H9 (cell line): ENCODE measurements around the gene ASCC2. TPM values are rescaled to one million over a fixed set of nuclear protein-coding genes. Genes with fewer than 3 reads are reported as not detected.

ENCODE experiments used
- DNase-seq: peaks from one replicate; pipeline ENCODE4 v3.0.0-alpha.2; 2017
- H2AFZ ChIP-seq: one replicate; pipeline ENCODE4 v1.6.1; 2013; ENCODE audit warnings: mild to moderate bottlenecking, low read length, control low read depth, moderate library complexity
- H2AK5ac ChIP-seq: 2 replicates; pipeline ENCODE4 v1.6.1; 2013; ENCODE audit warnings: low read length, control low read depth, mixed read lengths; ENCODE audit not compliant: insufficient read length
- H2BK120ac ChIP-seq: one replicate; pipeline ENCODE4 v1.6.1; 2013; ENCODE audit warnings: low read depth, mild to moderate bottlenecking, low read length, control low read depth, inconsistent platforms; ENCODE audit not compliant: poor library complexity, severe bottlenecking
- H2BK12ac ChIP-seq: 2 replicates; pipeline ENCODE4 v1.6.1; 2013; ENCODE audit warnings: low read length, control low read depth, mixed read lengths, low read depth; ENCODE audit not compliant: insufficient read length
- H2BK15ac ChIP-seq: 2 replicates; pipeline ENCODE4 v1.6.1; 2013; ENCODE audit warnings: low read depth, low read length, control low read depth
- H2BK20ac ChIP-seq: one replicate; pipeline ENCODE4 v1.6.1; 2013; ENCODE audit warnings: low read depth, mild to moderate bottlenecking, low read length, control low read depth, inconsistent platforms; ENCODE audit not compliant: poor library complexity, severe bottlenecking
- H2BK5ac ChIP-seq: 2 replicates; pipeline ENCODE4 v1.6.1; 2013; ENCODE audit warnings: low read length, control low read depth, mixed read lengths; ENCODE audit not compliant: insufficient read length
- H3K14ac ChIP-seq: 2 replicates; pipeline ENCODE4 v1.6.1; 2013; ENCODE audit warnings: low read length, control low read depth; ENCODE audit not compliant: insufficient read depth
- H3K18ac ChIP-seq: 2 replicates; pipeline ENCODE4 v1.6.1; 2013; ENCODE audit warnings: low read depth, mild to moderate bottlenecking, mixed read lengths, low read length, control low read depth; ENCODE audit not compliant: insufficient read length
- H3K23ac ChIP-seq: 2 replicates; pipeline ENCODE4 v1.6.1; 2013; ENCODE audit warnings: low read length, control low read depth, mixed read lengths, low read depth; ENCODE audit not compliant: insufficient read length
- H3K23me2 ChIP-seq: 2 replicates; pipeline ENCODE4 v1.6.1; 2013; ENCODE audit warnings: low read depth, mild to moderate bottlenecking, mixed read lengths, low read length, control low read depth; ENCODE audit not compliant: insufficient read length, poor library complexity, severe bottlenecking
- H3K27ac ChIP-seq: 2 replicates; pipeline ENCODE4 v1.5.1; 2013; ENCODE audit warnings: low read length, control low read depth, mixed read lengths, low read depth; ENCODE audit not compliant: insufficient read length
- H3K27me3 ChIP-seq: 2 replicates; pipeline ENCODE4 v1.6.1; 2013; ENCODE audit warnings: low read length, control low read depth, inconsistent platforms; ENCODE audit not compliant: insufficient read depth
- H3K4ac ChIP-seq: 2 replicates; pipeline ENCODE4 v1.6.1; 2013; ENCODE audit warnings: low read depth, mild to moderate bottlenecking, control low read depth, inconsistent platforms, low read length, moderate library complexity
- H3K4me1 ChIP-seq: 2 replicates; pipeline ENCODE4 v1.6.1; 2013; ENCODE audit warnings: low read length, control low read depth, inconsistent platforms; ENCODE audit not compliant: insufficient read depth
- H3K4me2 ChIP-seq: 2 replicates; pipeline ENCODE4 v1.6.1; 2013; ENCODE audit warnings: low read length, control low read depth, mixed read lengths; ENCODE audit not compliant: insufficient read length, insufficient read depth
- H3K56ac ChIP-seq: 2 replicates; pipeline ENCODE4 v1.6.1; 2013; ENCODE audit warnings: low read depth, mild to moderate bottlenecking, mixed read lengths, low read length, control low read depth; ENCODE audit not compliant: insufficient read length
- H3K79me1 ChIP-seq: 2 replicates; pipeline ENCODE4 v1.6.1; 2013; ENCODE audit warnings: low read depth, mild to moderate bottlenecking, moderate library complexity, low read length, control low read depth, inconsistent platforms; ENCODE audit not compliant: insufficient read depth, poor library complexity, severe bottlenecking
- H3K79me2 ChIP-seq: 2 replicates; pipeline ENCODE4 v1.6.1; 2013; ENCODE audit warnings: low read length, control low read depth, inconsistent platforms; ENCODE audit not compliant: insufficient read depth
- H3K9ac ChIP-seq: 2 replicates; pipeline ENCODE4 v1.6.1; 2013; ENCODE audit warnings: low read length, control low read depth, mixed read lengths; ENCODE audit not compliant: insufficient read length; ENCODE audit errors: extremely low read depth
- H3K9me3 ChIP-seq: one replicate; pipeline ENCODE4 v1.6.1; 2013; ENCODE audit warnings: low read depth, low read length, inconsistent platforms; ENCODE audit not compliant: control insufficient read depth
- H3T11ph ChIP-seq: one replicate; pipeline ENCODE4 v1.6.1; 2013; ENCODE audit warnings: mild to moderate bottlenecking, low read length, control low read depth, inconsistent platforms
- H4K20me1 ChIP-seq: one replicate; pipeline ENCODE4 v1.6.1; 2013; ENCODE audit not compliant: control insufficient read depth, insufficient read length, insufficient read depth
- H4K5ac ChIP-seq: 2 replicates; pipeline ENCODE4 v1.6.1; 2013; ENCODE audit warnings: low read depth, mild to moderate bottlenecking, mixed read lengths, low read length, control low read depth; ENCODE audit not compliant: insufficient read length
- H4K8ac ChIP-seq: replicated peaks from 2 replicates; pipeline ENCODE4 v1.6.1; 2013; ENCODE audit warnings: low read length, control low read depth, mixed read lengths, low read depth; ENCODE audit not compliant: insufficient read length
- H4K91ac ChIP-seq: 2 replicates; pipeline ENCODE4 v1.6.1; 2013; ENCODE audit warnings: low read depth, mild to moderate bottlenecking, moderate library complexity, mixed read lengths, low read length, control low read depth; ENCODE audit not compliant: insufficient read length
- H3K27ac Mint-ChIP-seq, 3 experiments: 2 replicates in 2 of 3; 3 replicates in 1 of 3; pipeline ENCODE4 v1.8.0; 2020 to 2021; ENCODE audit warnings: mixed read lengths in 3 of 3, mild to moderate bottlenecking in 1 of 3, moderate library complexity in 1 of 3
- H3K27me3 Mint-ChIP-seq: 2 replicates; pipeline ENCODE4 v1.8.0; 2021; ENCODE audit warnings: low read depth, mild to moderate bottlenecking, moderate library complexity, mixed read lengths
- H3K36me3 Mint-ChIP-seq, 3 experiments: 2 replicates in 2 of 3; 3 replicates in 1 of 3; pipeline ENCODE4 v1.8.0; 2020 to 2021; ENCODE audit warnings: low read depth in 3 of 3, mixed read lengths in 3 of 3; ENCODE audit not compliant: insufficient read depth in 1 of 3
- H3K4me1 Mint-ChIP-seq, 2 experiments: 2 replicates each; pipeline ENCODE4 v1.8.0; 2020; ENCODE audit warnings: mixed read lengths in 2 of 2
- H3K4me3 Mint-ChIP-seq, 2 experiments: 2 replicates in 1 of 2; 3 replicates in 1 of 2; pipeline ENCODE4 v1.8.0; 2020 to 2021; ENCODE audit warnings: mild to moderate bottlenecking in 2 of 2, mixed read lengths in 2 of 2, moderate library complexity in 1 of 2
- H3K9me3 Mint-ChIP-seq, 2 experiments: 2 replicates in 1 of 2; 3 replicates in 1 of 2; pipeline ENCODE4 v1.8.0; 2020; ENCODE audit warnings: mild to moderate bottlenecking in 2 of 2, mixed read lengths in 2 of 2, moderate library complexity in 1 of 2
- WGBS: extraction: QIAGEN DNeasy Blood & Tissue Kit; methylation state at CpG from one replicate; pipeline ENCODE4 v1.1.7; 2013; ENCODE audit warnings: missing lambda C conversion rate, low lambda C conversion rate, mixed read lengths; ENCODE audit not compliant: insufficient read length; ENCODE audit errors: extremely low coverage; 5-methylcytosine and 5-hydroxymethylcytosine counted together
- total RNA-seq: library from RNA; stranded (reverse); gene quantifications from 2 replicates; pipeline ENCODE4 v1.2.1, GENCODE V29; 2021
- TF ChIP-seq, protein P1 (sequence below): fragments of 200-600 bp; sonication (generic); conservative IDR thresholded peaks from 3 replicates; pipeline ENCODE4 v1.8.0; 2021; ENCODE audit warnings: antibody characterized with exemption, mild to moderate bottlenecking

Gene ASCC2
- total RNA-seq, 1 experiment from 2014 or later, result 48.2 TPM

DNA sequence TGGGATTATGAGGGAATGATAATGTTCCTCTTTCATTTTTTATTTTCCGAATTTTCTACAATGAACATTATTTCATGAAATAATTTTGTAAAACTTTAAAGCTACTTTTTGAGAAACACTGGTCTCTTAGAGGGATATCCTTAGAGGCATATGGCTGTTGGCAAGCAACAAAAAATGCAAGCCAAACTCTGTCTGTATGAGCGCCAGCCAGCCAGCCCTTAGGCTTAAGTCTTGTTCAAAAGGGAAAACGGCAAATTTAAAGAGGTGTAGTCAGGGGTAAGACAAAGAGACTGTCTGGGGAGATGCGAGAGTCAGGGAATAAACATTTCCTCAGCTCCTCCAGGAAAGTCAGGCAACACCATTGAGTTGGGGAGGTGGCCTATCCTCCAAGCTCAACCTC lies 22.5 kb downstream of the ASCC2 start:
- no peak overlapping the region for H3K4me3 Mint-ChIP-seq
- Histone ChIP-seq H3K23ac (no peak overlapping the region), H3K27ac (no peak overlapping the region), H3K27me3 (no peaks in the 10 kb centered on the region), H4K20me1 (no peaks in the 10 kb centered on the region), H3K4me2 (no peak overlapping the region), H3T11ph (no peak overlapping the region), H2BK5ac (no peak overlapping the region), H3K9ac (no peak overlapping the region), H2BK120ac (no peak overlapping the region), H3K4me1 (no peaks in the 10 kb centered on the region), H2BK12ac (no peak overlapping the region), H4K8ac (no peak overlapping the region), H2BK15ac (no peak overlapping the region), H3K79me2 (no peaks in the 10 kb centered on the region), H4K91ac (no peak overlapping the region), H2BK20ac (no peak overlapping the region), H3K79me1 (no peaks in the 10 kb centered on the region), H3K4ac (no peak overlapping the region), H3K18ac (no peak overlapping the region), H3K14ac (no peak overlapping the region), H4K5ac (no peak overlapping the region), H3K23me2 (no peaks in the 10 kb centered on the region), H3K56ac (no peak overlapping the region), H3K9me3 (no peaks in the 10 kb centered on the region), H2AK5ac (no peak overlapping the region), H2AFZ (no peak overlapping the region)
- peaks cover 0 to 11% of the 10 kb centered on the region in 2 experiments; a peak in 2 of 4 replicates for H3K4me1 Mint-ChIP-seq
- H3K27ac Mint-ChIP-seq, result peak overlapping the region in 2 of 3 experiments; percentile 56 to 66; a peak in 3 of 7 replicates
- H3K9me3 Mint-ChIP-seq, result no peaks in the 10 kb centered on the region
- H3K27me3 Mint-ChIP-seq, result peaks cover 2% of the 10 kb centered on the region; the same call in 1 of the 2 replicates
- no CpG with 5 or more reads among the region's 4 CpGs for WGBS
- H3K36me3 Mint-ChIP-seq, result peaks cover 8 to 77% (median 64%) of the 10 kb centered on the region in 3 experiments; a peak in 6 of 7 replicates
- TF ChIP-seq, protein P1, sequence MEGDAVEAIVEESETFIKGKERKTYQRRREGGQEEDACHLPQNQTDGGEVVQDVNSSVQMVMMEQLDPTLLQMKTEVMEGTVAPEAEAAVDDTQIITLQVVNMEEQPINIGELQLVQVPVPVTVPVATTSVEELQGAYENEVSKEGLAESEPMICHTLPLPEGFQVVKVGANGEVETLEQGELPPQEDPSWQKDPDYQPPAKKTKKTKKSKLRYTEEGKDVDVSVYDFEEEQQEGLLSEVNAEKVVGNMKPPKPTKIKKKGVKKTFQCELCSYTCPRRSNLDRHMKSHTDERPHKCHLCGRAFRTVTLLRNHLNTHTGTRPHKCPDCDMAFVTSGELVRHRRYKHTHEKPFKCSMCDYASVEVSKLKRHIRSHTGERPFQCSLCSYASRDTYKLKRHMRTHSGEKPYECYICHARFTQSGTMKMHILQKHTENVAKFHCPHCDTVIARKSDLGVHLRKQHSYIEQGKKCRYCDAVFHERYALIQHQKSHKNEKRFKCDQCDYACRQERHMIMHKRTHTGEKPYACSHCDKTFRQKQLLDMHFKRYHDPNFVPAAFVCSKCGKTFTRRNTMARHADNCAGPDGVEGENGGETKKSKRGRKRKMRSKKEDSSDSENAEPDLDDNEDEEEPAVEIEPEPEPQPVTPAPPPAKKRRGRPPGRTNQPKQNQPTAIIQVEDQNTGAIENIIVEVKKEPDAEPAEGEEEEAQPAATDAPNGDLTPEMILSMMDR, result no peak
- no peak for DNase-seq
